M059J (cell line): Measurements from ENCODE around the gene GPX4. TPM values are rescaled to one million over a fixed set of nuclear protein-coding genes. Genes with fewer than 3 reads are reported as not detected.

Source experiments
- DNase-seq: peaks from one replicate; pipeline ENCODE4 v3.0.0-alpha.2; 2012; ENCODE audit warnings: low read depth
- total RNA-seq: library from RNA; depleted of rRNA; stranded (reverse); fragments of >200 nt; shearing (Covaris generic); gene quantifications from 2 replicates; pipeline ENCODE4 v1.2.3, GENCODE V29; 2014; rRNA removed

GPX4 gene
- total RNA-seq: 684 and 697 TPM in 2 replicates

GRCh38 chr19:1103708-1104310 lies at the start of gene GPX4:
Gene GPX4, plus strand, starts transcription at chr19:1103994. Its CDS starts 50 bp downstream, at chr19:1104044.
- DNase-seq: peak; percentile 99

GRCh38 chr19:1054102-1055027 lies 49.4 kb upstream of the GPX4 start:
- no peak for DNase-seq

GRCh38 chr19:1055028-1055425 lies 48.8 kb upstream of the GPX4 start:
- DNase-seq: no peak

GRCh38 chr19:1055886-1056620 lies 47.7 kb upstream of the GPX4 start:
- DNase-seq: no peak

- DNase-seq: peak; percentile 73
Observed at GRCh38 chr19:1057176-1057855, 46.5 kb upstream of the GPX4 start.

GRCh38 chr19:1058112-1058511 lies 45.7 kb upstream of the GPX4 start:
- DNase-seq: no peak

- no peak for DNase-seq
Observed at GRCh38 chr19:1060689-1061088, 43.1 kb upstream of the GPX4 start.

GRCh38 chr19:1061987-1062386 lies 41.8 kb upstream of the GPX4 start:
- no peak for DNase-seq

GRCh38 chr19:1062387-1063029 lies 41.3 kb upstream of the GPX4 start:
- DNase-seq: no peak

GRCh38 chr19:1063030-1063908 lies 40.5 kb upstream of the GPX4 start:
- no peak for DNase-seq

- DNase-seq: no peak
Observed at GRCh38 chr19:1063909-1064660, 39.7 kb upstream of the GPX4 start.

- DNase-seq: peak; percentile 63
Observed at GRCh38 chr19:1064661-1065605, 38.9 kb upstream of the GPX4 start.

GRCh38 chr19:1065606-1066109 lies 38.1 kb upstream of the GPX4 start:
- peak; percentile 84 for DNase-seq

- DNase-seq: peak; percentile 88
Observed at GRCh38 chr19:1066251-1066747, 37.5 kb upstream of the GPX4 start.

GRCh38 chr19:1066748-1067340 lies 37.0 kb upstream of the GPX4 start, which contains the start of gene ARHGAP45:
Gene ARHGAP45, plus strand, starts transcription at chr19:1067167. Its CDS starts 239 bp downstream, at chr19:1067406.
- peak; percentile 44 for DNase-seq

GRCh38 chr19:1067341-1067957 lies 36.3 kb upstream of the GPX4 start:
- peak; percentile 32 for DNase-seq
